GM19395 (cell line): Measurements from ENCODE around the gene CCDC91.
"Not testable (repeated sequence)": the region's sequence is repeated elsewhere in the genome, so short reads cannot be mapped to it uniquely, and the experiment has no call there.

ENCODE experiments used
- ATAC-seq: cut with Tn5 transposase; IDR thresholded peaks from one replicate; pipeline ENCODE4 v1.9.1; 2021; ENCODE audit warnings: mild to moderate bottlenecking, moderate library complexity; ENCODE audit not compliant: unreplicated experiment

Gene CCDC91

GRCh38 chr12:28278960-28279359 lies 88.7 kb downstream of the CCDC91 start:
- ATAC-seq, result no peak

GRCh38 chr12:28286352-28286751 lies 96.1 kb downstream of the CCDC91 start:
- ATAC-seq, result no peak

- no peak for ATAC-seq
Observed at GRCh38 chr12:28290262-28290661, 100.0 kb downstream of the CCDC91 start.

GRCh38 chr12:28292699-28293098 lies 102.4 kb downstream of the CCDC91 start:
- ATAC-seq, result no peak

- ATAC-seq, result no peak
Observed at GRCh38 chr12:28294300-28294699, 104.0 kb downstream of the CCDC91 start.

- no peak for ATAC-seq
Observed at GRCh38 chr12:28296287-28296686, 106.0 kb downstream of the CCDC91 start.

- no peak for ATAC-seq
Observed at GRCh38 chr12:28303192-28303591, 112.9 kb downstream of the CCDC91 start.

GRCh38 chr12:28306535-28306934 lies 116.3 kb downstream of the CCDC91 start:
- ATAC-seq, result no peak

- no peak for ATAC-seq
Observed at GRCh38 chr12:28308891-28309290, 118.6 kb downstream of the CCDC91 start.

GRCh38 chr12:28313631-28314030 lies 123.4 kb downstream of the CCDC91 start:
- ATAC-seq, result no peak

GRCh38 chr12:28316049-28316448 lies 125.8 kb downstream of the CCDC91 start:
- ATAC-seq, result no peak

GRCh38 chr12:28318273-28318672 lies 128.0 kb downstream of the CCDC91 start:
- ATAC-seq, result no peak

GRCh38 chr12:28320353-28320752 lies 130.1 kb downstream of the CCDC91 start:
- no peak for ATAC-seq

- ATAC-seq, result no peak
Observed at GRCh38 chr12:28327722-28328121, 137.5 kb downstream of the CCDC91 start.

- ATAC-seq, result no peak
Observed at GRCh38 chr12:28328967-28329366, 138.7 kb downstream of the CCDC91 start.

- ATAC-seq, result not testable (repeated sequence)
Observed at GRCh38 chr12:28329727-28330126, 139.5 kb downstream of the CCDC91 start.

- ATAC-seq, result not testable (repeated sequence)
Observed at GRCh38 chr12:28330232-28330631, 140.0 kb downstream of the CCDC91 start.

- ATAC-seq, result no peak
Observed at GRCh38 chr12:28331130-28331529, 140.9 kb downstream of the CCDC91 start.

GRCh38 chr12:28340261-28341045 lies 150.2 kb downstream of the CCDC91 start:
- no peak for ATAC-seq

- ATAC-seq, result no peak
Observed at GRCh38 chr12:28343713-28344112, 153.5 kb downstream of the CCDC91 start.

- ATAC-seq, result no peak
Observed at GRCh38 chr12:28346567-28346966, 156.3 kb downstream of the CCDC91 start.

- ATAC-seq, result no peak
Observed at GRCh38 chr12:28349196-28349595, 158.9 kb downstream of the CCDC91 start.

GRCh38 chr12:28350502-28350901 lies 160.2 kb downstream of the CCDC91 start:
- ATAC-seq, result no peak
